Epithelial cell of esophagus (primary cell): ENCODE measurements around the gene DOCK3.
"Not testable (repeated sequence)": the region's sequence is repeated elsewhere in the genome, so short reads cannot be mapped to it uniquely, and the experiment has no call there.

ENCODE experiments used
- DNase-seq: peaks from one replicate; pipeline ENCODE4 v3.0.0; 2010; ENCODE audit warnings: low read depth
- H3K4me3 ChIP-seq: 2 replicates; pipeline ENCODE4 v1.5.1; 2011; ENCODE audit warnings: mild to moderate bottlenecking, low read length, control low read depth
- TF ChIP-seq, protein P1 (sequence below): IDR thresholded peaks from 2 replicates; pipeline ENCODE4 v1.5.1; 2011; ENCODE audit warnings: low read depth, mild to moderate bottlenecking, low read length, control low read depth, inconsistent platforms; ENCODE audit not compliant: insufficient read depth; ENCODE audit errors: missing control alignments

DOCK3 gene

DNA sequence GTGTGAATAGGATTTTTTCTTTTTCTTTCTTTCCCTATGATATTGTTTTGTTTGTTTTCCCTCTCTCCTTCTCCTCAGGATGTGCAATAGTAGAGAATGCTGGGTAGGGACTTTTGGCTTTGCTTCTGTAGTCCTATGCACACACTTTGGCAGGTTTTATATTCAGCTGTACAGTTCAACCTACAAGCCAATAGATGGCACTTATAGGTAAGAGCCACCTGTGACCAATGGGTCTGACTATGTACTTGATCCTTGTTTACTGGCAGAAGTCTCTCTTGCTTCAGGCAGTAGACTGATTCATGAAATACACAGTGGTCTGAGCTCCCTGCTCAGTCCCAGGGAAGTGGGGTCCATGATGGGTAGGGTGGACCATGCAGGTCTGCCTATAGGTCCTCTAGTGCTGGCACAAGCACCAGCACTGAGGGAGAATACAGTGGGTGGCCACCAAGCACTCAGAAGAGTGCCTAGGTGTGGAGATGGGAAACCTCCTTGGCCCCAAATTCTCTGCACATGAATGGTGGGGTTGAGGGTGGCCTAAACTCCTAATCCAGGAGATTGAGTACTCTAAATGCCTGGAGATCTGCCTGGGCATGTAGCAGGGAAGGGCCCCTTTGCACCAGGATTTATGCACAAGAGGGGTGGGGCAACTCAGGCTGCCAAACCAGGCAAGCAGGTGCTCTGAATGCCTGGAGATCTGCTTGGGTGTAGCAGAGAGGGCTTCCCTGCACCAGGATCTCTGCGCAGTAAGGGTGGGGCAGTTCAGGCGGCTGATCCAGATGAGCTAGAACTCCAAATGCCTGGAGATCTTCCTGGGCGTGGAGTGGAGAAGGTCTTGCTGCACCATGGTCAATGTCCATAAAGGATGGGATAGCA, 176.1 kb downstream of the DOCK3 start:
- no peak overlapping the region for H3K4me3 ChIP-seq
- DNase-seq = peak; percentile 81
- TF ChIP-seq, protein P1, sequence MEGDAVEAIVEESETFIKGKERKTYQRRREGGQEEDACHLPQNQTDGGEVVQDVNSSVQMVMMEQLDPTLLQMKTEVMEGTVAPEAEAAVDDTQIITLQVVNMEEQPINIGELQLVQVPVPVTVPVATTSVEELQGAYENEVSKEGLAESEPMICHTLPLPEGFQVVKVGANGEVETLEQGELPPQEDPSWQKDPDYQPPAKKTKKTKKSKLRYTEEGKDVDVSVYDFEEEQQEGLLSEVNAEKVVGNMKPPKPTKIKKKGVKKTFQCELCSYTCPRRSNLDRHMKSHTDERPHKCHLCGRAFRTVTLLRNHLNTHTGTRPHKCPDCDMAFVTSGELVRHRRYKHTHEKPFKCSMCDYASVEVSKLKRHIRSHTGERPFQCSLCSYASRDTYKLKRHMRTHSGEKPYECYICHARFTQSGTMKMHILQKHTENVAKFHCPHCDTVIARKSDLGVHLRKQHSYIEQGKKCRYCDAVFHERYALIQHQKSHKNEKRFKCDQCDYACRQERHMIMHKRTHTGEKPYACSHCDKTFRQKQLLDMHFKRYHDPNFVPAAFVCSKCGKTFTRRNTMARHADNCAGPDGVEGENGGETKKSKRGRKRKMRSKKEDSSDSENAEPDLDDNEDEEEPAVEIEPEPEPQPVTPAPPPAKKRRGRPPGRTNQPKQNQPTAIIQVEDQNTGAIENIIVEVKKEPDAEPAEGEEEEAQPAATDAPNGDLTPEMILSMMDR = no peak

DNA sequence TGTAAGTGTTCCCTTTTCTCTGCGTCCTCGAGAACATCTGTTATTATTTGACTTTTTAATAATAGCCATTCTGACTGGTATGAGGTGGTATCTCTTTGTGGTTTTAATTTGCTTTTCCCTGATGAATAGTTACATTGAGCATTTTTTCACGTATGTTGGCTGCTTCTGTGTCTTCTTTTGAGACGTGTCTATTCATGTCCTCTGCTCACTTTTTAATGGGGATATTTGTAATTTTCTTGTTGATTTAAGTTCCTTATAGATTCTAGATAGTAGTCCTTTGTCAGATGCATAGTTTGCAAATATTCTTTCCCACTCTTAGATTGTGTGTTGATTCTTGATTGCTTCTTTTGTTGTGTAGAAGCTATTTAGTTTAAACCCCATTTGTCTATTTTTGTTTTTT, 179.2 kb downstream of the DOCK3 start:
- TF ChIP-seq, protein P1 = no peak
- H3K4me3 ChIP-seq = no peak overlapping the region
- peak; percentile 15 for DNase-seq

DNA sequence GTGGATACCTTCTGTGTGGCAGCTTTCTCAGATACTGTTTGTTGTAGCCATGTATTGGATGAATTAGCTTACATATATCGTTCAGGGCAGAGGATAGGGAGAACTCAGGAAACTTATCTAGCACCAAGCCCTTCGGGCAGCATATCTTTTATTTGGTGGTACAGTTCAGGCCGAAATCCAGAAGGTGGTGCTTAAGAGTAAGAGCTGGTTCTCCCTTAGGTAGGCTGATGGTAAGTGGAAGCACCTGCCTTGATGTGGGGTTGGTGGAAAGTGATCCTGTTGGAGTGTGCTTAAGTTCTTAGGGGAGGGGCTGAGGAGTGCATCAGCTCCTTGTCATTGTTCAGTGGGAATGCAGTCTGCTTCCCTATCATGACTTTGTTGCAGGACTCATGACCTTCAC, 187.5 kb downstream of the DOCK3 start:
- DNase-seq = no peak
- TF ChIP-seq, protein P1 = no peak
- no peak overlapping the region for H3K4me3 ChIP-seq

DNA sequence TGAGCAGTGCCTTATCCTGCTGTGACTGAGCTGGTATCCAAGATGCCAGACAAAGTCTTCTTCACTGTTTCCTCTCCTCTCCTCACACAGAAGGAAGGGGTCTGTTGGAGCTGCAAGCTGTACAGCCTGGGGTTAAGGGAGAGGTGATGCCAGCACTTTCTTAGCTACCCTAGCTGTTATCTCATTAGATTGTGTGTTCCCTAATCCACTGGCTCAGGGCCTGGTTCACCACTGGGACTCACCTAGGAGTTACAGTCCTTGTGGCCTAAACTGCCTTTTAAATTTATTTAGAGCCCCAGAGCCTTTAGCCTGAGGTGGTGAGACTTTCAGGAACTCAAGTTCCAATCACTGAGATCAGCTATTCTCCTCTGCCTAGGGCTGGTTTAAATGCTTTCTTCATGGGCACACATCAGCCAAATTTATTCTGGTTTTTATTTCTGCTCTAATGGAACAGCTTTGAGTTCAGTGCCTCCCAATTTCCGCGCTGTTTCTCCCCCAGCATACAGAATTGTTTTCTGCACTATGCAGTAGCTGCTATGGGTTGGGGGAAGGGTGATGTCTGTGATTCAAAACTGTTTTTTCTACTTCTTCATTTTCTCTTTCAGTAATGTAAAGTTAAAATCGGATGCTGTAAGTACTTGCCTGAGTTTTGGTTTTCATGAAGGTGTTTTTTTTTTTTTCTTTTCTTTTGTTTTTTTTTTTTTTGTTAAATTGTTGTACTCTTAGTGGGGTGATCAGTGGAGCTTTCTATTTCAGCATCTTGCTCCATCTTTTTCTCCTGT, 198.8 kb downstream of the DOCK3 start:
- DNase-seq = no peak
- TF ChIP-seq, protein P1 = no peak
- H3K4me3 ChIP-seq = no peak overlapping the region

DNA sequence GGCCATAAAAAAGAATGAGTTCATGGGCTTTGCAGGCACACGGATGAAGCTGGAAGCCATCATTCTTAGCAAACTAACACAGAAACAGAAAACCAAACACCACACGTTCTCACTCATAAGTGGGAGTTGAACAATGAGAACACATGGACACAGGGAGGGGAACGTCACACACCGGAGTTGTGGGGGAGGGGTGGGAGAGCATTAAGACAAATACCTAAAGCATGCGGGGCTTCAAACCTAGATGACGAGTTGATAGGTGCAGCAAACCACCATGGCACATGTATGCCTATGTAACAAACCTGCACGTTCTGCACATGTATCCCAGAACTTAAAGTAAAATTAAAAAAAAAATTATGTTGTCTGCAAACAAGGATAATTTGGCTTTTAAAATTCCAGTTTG, 200.1 kb downstream of the DOCK3 start:
- DNase-seq = not testable (repeated sequence)

DNA sequence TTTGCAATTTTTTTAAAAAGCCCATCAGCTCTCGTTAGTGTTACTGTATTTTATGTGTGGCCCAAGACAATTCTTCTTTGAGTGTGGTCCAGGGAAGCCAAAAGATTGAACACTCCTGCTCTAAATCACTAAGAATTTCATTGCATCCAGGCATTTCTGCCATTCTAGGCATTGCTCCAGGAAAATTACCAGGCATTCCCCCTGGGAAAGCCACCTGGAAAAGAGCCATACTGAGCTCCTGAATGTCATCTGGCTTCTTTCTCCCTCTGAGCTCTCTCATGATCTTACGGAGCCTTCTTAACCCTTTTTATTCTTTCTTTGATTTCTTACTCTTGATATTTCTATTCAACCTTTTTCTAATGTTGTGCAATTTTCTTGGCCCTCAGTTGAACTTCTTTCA, 202.2 kb downstream of the DOCK3 start:
- H3K4me3 ChIP-seq = no peak overlapping the region
- TF ChIP-seq, protein P1 = no peak
- DNase-seq = no peak

More for the DNA sequence above, 200.1 kb downstream of the DOCK3 start:
- H3K4me3 ChIP-seq = not testable (repeated sequence)

DNA sequence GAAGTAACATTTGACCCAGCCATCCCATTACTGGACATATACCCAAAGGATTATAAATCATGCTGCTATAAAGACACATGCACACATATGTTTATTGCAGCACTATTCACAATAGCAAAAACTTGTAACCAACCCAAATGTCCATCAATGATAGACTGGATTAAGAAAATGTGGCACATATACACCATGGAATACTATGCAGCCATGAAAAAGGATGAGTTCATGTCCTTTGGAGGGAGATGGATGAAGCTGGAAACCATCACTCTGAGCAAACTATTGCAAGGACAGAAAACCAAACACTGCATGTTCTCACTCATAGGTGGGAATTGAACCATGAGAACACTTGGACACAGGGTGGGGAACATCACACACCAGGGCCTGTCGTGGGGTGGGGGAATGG, 208.0 kb downstream of the DOCK3 start:
- H3K4me3 ChIP-seq, DNase-seq: not testable (repeated sequence)
